ENCODE results near the gene CYP19A1.
"Not testable (repeated sequence)": the region's sequence is repeated elsewhere in the genome, so short reads cannot be mapped to it uniquely, and the experiment has no call there.

CYP19A1 gene

GRCh38 chr15:51189669-51190385 is 148.6 kb downstream of the CYP19A1 start:
- H3K36me3 ChIP-seq (ENCODE audit: control insufficient read depth, insufficient read depth, low read length): no peaks in the 10 kb centered on the region
- no peak overlapping the region for H3K27ac ChIP-seq (ENCODE audit: insufficient read depth, low read depth, low read length, poor library complexity, severe bottlenecking)
- whole genome bisulfite sequencing, 2 experiments: 89 to 95% methylated on average over 6 of the region's 6 CpGs
- no peaks in the 10 kb centered on the region for H3K27me3 ChIP-seq (ENCODE audit: control insufficient read depth, insufficient read depth, low read length, poor library complexity, severe bottlenecking)
- no peaks in the 10 kb centered on the region for H3K9me3 ChIP-seq (ENCODE audit: control insufficient read depth, low read length)
- H3K4me1 ChIP-seq (ENCODE audit: control insufficient read depth, insufficient read depth, low read length): no peaks in the 10 kb centered on the region
- no peak overlapping the region for H3K4me3 ChIP-seq (ENCODE audit: insufficient read depth, low read depth, low read length)

DNA sequence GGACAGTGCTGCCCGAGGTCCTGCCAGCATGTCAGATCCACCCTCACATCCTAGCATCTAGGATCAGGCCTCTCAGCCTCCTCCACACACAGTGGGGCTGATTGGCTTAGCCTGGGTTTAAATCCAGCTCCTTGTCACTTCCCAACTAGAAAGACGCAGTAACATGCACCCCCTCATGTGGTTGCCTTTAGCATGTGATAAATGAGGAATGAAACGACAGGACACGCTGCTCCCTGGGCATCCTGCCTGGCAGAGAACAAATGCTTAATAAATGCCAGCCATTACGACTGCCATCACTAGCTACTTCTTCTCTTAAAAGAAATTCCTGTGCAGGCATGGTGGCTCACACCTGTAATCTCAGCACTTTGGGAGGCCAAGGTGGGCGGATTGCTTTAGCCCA is 149.6 kb downstream of the CYP19A1 start:
- H3K27ac ChIP-seq (ENCODE audit: insufficient read depth, low read depth, low read length, poor library complexity, severe bottlenecking); H3K36me3 ChIP-seq (ENCODE audit: control insufficient read depth, insufficient read depth, low read length); H3K4me3 ChIP-seq (ENCODE audit: insufficient read depth, low read depth, low read length); H3K27me3 ChIP-seq (ENCODE audit: control insufficient read depth, insufficient read depth, low read length, poor library complexity, severe bottlenecking); H3K9me3 ChIP-seq (ENCODE audit: control insufficient read depth, low read length); H3K4me1 ChIP-seq (ENCODE audit: control insufficient read depth, insufficient read depth, low read length): not testable (repeated sequence)
- 90 to 94% methylated on average over 6 of the region's 6 CpGs for WGBS, 2 experiments

- Histone ChIP-seq H3K36me3 (ENCODE audit: control insufficient read depth, insufficient read depth, low read length) (no peaks in the 10 kb centered on the region), H3K4me3 (ENCODE audit: insufficient read depth, low read depth, low read length) (no peak overlapping the region), H3K27me3 (ENCODE audit: control insufficient read depth, insufficient read depth, low read length, poor library complexity, severe bottlenecking) (no peaks in the 10 kb centered on the region), H3K9me3 (ENCODE audit: control insufficient read depth, low read length) (no peaks in the 10 kb centered on the region), H3K4me1 (ENCODE audit: control insufficient read depth, insufficient read depth, low read length) (no peaks in the 10 kb centered on the region), H3K27ac (ENCODE audit: insufficient read depth, low read depth, low read length, poor library complexity, severe bottlenecking) (no peak overlapping the region)
- 94 to 95% methylated on average over 4 of the region's 4 CpGs for WGBS, 2 experiments
Observed at GRCh38 chr15:51186891-51187290, 151.5 kb downstream of the CYP19A1 start.

- Histone ChIP-seq H3K27ac (ENCODE audit: insufficient read depth, low read depth, low read length, poor library complexity, severe bottlenecking) (no peak overlapping the region), H3K27me3 (ENCODE audit: control insufficient read depth, insufficient read depth, low read length, poor library complexity, severe bottlenecking) (no peaks in the 10 kb centered on the region), H3K4me1 (ENCODE audit: control insufficient read depth, insufficient read depth, low read length) (no peaks in the 10 kb centered on the region), H3K4me3 (ENCODE audit: insufficient read depth, low read depth, low read length) (no peak overlapping the region), H3K9me3 (ENCODE audit: control insufficient read depth, low read length) (no peaks in the 10 kb centered on the region), H3K36me3 (ENCODE audit: control insufficient read depth, insufficient read depth, low read length) (no peaks in the 10 kb centered on the region)
- WGBS, 2 experiments: 92 to 94% methylated on average over 5 of the region's 5 CpGs
Observed at GRCh38 chr15:51186181-51186705, 152.2 kb downstream of the CYP19A1 start.

DNA sequence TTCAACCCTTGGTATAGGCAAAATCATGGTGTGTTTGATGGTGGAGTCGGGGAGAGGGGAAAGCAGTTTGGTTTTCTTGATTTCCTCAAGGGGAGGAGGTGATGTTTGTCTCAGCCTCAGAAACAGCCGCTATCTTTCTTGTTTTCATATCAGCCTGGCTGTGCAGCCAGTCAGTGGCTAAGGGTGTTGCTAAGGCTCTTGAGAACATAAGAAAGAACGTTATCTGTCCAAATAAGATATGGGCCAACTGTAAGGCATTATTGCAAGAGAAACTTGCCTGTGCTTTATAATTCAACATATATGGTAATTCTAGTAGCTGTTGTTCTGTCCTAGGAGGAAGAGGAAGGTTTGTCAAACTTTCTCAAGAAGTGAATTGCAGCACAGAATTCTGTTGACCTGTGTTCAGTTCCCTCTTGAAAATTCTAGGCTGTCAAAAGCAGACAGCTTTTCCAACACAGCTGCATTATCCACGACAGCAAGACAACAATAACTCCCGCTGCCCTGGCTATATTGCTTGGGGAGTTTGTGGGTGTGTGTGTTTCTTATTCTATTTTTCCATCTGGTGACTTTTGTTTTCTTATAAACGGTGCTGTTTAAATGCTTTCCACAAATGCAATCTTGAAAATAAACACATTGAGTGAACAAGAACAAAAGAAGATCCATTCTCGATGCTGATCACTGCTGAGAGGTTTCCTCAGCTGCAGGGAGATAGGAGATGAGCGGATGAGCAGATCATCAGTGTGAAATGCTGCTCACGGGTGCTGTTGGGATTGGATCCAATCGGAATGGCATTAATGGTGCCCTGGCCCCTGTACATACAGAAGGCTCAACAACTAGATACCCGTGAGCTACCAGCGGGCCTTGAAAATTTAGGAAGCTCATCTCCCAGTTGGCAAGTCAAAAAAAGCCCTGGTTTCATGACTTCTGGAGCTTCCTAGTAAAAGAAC is 152.9 kb downstream of the CYP19A1 start:
- no peaks in the 10 kb centered on the region for H3K36me3 ChIP-seq (ENCODE audit: control insufficient read depth, insufficient read depth, low read length)
- H3K9me3 ChIP-seq (ENCODE audit: control insufficient read depth, low read length): no peaks in the 10 kb centered on the region
- no peak overlapping the region for H3K27ac ChIP-seq (ENCODE audit: insufficient read depth, low read depth, low read length, poor library complexity, severe bottlenecking)
- WGBS, 2 experiments: 92% methylated on average over 10 of the region's 12 CpGs
- H3K27me3 ChIP-seq (ENCODE audit: control insufficient read depth, insufficient read depth, low read length, poor library complexity, severe bottlenecking): no peaks in the 10 kb centered on the region
- no peaks in the 10 kb centered on the region for H3K4me1 ChIP-seq (ENCODE audit: control insufficient read depth, insufficient read depth, low read length)
- no peak overlapping the region for H3K4me3 ChIP-seq (ENCODE audit: insufficient read depth, low read depth, low read length)

DNA sequence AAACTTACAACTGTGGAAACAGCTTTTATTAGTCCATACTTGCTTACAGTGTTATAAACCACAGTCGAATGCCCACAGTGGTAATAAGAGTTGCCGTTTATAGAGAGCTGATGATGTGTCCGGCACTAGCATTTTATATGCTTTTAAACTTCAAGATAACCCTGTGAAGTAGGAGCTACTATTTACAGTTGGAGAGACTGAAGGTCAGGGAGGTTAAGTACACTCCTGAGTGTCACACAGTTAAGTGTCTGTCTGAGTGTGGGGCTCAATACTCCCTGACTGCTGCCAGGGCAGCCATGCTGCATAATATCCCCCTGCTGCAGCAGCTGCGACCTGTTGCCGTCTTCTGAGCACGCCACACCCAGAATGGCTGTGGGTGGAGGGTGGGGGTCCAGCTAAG is 153.8 kb downstream of the CYP19A1 start:
- Histone ChIP-seq H3K27me3 (ENCODE audit: control insufficient read depth, insufficient read depth, low read length, poor library complexity, severe bottlenecking) (no peaks in the 10 kb centered on the region), H3K36me3 (ENCODE audit: control insufficient read depth, insufficient read depth, low read length) (no peaks in the 10 kb centered on the region), H3K9me3 (ENCODE audit: control insufficient read depth, low read length) (no peaks in the 10 kb centered on the region), H3K4me1 (ENCODE audit: control insufficient read depth, insufficient read depth, low read length) (no peaks in the 10 kb centered on the region), H3K4me3 (ENCODE audit: insufficient read depth, low read depth, low read length) (no peak overlapping the region), H3K27ac (ENCODE audit: insufficient read depth, low read depth, low read length, poor library complexity, severe bottlenecking) (no peak overlapping the region)
- WGBS, 2 experiments: 91 to 94% methylated on average over 6 of the region's 6 CpGs

- WGBS, 2 experiments: 91 to 93% methylated on average over 4 to 5 of the region's 5 CpGs
- Histone ChIP-seq H3K4me3 (ENCODE audit: insufficient read depth, low read depth, low read length) (no peak overlapping the region), H3K9me3 (ENCODE audit: control insufficient read depth, low read length) (no peaks in the 10 kb centered on the region), H3K27me3 (ENCODE audit: control insufficient read depth, insufficient read depth, low read length, poor library complexity, severe bottlenecking) (no peaks in the 10 kb centered on the region), H3K4me1 (ENCODE audit: control insufficient read depth, insufficient read depth, low read length) (no peaks in the 10 kb centered on the region), H3K36me3 (ENCODE audit: control insufficient read depth, insufficient read depth, low read length) (no peaks in the 10 kb centered on the region), H3K27ac (ENCODE audit: insufficient read depth, low read depth, low read length, poor library complexity, severe bottlenecking) (no peak overlapping the region)
Observed at GRCh38 chr15:51183076-51183475, 155.3 kb downstream of the CYP19A1 start.

GRCh38 chr15:51181905-51182304 is 156.5 kb downstream of the CYP19A1 start:
- Histone ChIP-seq H3K27me3 (ENCODE audit: control insufficient read depth, insufficient read depth, low read length, poor library complexity, severe bottlenecking) (no peaks in the 10 kb centered on the region), H3K27ac (ENCODE audit: insufficient read depth, low read depth, low read length, poor library complexity, severe bottlenecking) (no peak overlapping the region), H3K4me3 (ENCODE audit: insufficient read depth, low read depth, low read length) (no peak overlapping the region), H3K9me3 (ENCODE audit: control insufficient read depth, low read length) (no peaks in the 10 kb centered on the region), H3K4me1 (ENCODE audit: control insufficient read depth, insufficient read depth, low read length) (no peaks in the 10 kb centered on the region), H3K36me3 (ENCODE audit: control insufficient read depth, insufficient read depth, low read length) (no peaks in the 10 kb centered on the region)
- WGBS, 2 experiments: 35 to 52% methylated on average over 1 of the region's 1 CpG

DNA sequence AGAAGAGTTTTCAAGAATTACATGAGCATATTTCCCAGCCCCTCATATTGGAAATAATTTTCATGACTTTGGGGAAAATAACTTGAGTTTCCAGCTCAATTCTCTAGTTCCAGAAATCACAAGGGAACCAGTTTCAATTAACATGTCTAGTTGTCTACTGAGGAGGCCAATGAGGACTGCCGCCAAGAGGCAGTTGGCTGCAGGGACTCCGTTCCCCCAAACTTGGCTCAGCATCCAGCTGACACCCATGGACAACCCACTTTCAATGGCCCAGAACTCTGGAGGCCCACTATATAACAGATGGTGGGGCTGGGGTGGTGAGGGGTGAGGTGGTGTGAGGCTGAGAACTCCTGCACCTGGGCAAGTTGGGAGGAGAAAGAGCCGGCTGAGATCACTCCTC is 157.2 kb downstream of the CYP19A1 start:
- Histone ChIP-seq H3K4me1 (ENCODE audit: control insufficient read depth, insufficient read depth, low read length) (no peaks in the 10 kb centered on the region), H3K4me3 (ENCODE audit: insufficient read depth, low read depth, low read length) (no peak overlapping the region), H3K9me3 (ENCODE audit: control insufficient read depth, low read length) (no peaks in the 10 kb centered on the region), H3K36me3 (ENCODE audit: control insufficient read depth, insufficient read depth, low read length) (no peaks in the 10 kb centered on the region), H3K27me3 (ENCODE audit: control insufficient read depth, insufficient read depth, low read length, poor library complexity, severe bottlenecking) (no peaks in the 10 kb centered on the region), H3K27ac (ENCODE audit: insufficient read depth, low read depth, low read length, poor library complexity, severe bottlenecking) (no peak overlapping the region)
- WGBS, 2 experiments: 94 to 96% methylated on average over 3 of the region's 3 CpGs

DNA sequence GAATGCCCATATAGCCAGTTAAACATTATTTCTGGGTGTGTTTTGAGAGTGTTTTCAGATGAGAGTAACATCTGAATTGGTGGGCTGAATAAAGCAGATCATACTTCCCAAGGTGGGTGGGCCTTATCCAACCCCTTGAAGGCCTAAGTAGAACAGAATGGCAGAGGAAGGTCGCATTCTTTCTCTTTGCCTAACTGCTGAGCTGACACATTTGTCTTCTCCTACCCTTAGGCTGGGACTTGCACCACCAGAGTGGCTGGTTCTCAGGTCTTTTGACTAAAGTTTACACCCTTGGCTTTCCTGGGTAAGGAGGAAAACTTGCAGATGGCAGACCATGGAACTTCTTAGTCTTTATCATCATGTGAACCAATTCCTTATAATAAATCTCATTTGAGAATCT is 157.9 kb downstream of the CYP19A1 start:
- Histone ChIP-seq H3K27ac (ENCODE audit: insufficient read depth, low read depth, low read length, poor library complexity, severe bottlenecking) (no peak overlapping the region), H3K27me3 (ENCODE audit: control insufficient read depth, insufficient read depth, low read length, poor library complexity, severe bottlenecking) (no peaks in the 10 kb centered on the region), H3K4me3 (ENCODE audit: insufficient read depth, low read depth, low read length) (no peak overlapping the region), H3K4me1 (ENCODE audit: control insufficient read depth, insufficient read depth, low read length) (no peaks in the 10 kb centered on the region), H3K36me3 (ENCODE audit: control insufficient read depth, insufficient read depth, low read length) (no peaks in the 10 kb centered on the region), H3K9me3 (ENCODE audit: control insufficient read depth, low read length) (no peaks in the 10 kb centered on the region)
- 89 to 93% methylated on average over 1 of the region's 1 CpG for WGBS, 2 experiments
